ENCODE measurements around the gene ABHD3. TPM values are rescaled to one million over a fixed set of nuclear protein-coding genes. Genes with fewer than 3 reads are reported as not detected.

The ABHD3 gene
- total RNA-seq, 2 experiments from 2014 or later: 154 to 169 TPM

- Histone ChIP-seq H3K4me2 (ENCODE audit: low read length) (no peak overlapping the region), H3K9me2 (ENCODE audit: insufficient read depth, low read length) (no peaks in the 10 kb centered on the region), H4K20me1 (ENCODE audit: insufficient read depth, low read length) (peaks cover 5% of the 10 kb centered on the region; the same call in 1 of the 2 replicates), H2AFZ (ENCODE audit: low read length) (no peak overlapping the region), H3K27ac (ENCODE audit: low read depth, low read length, poor library complexity, severe bottlenecking) (no peak overlapping the region), H3K79me2 (ENCODE audit: insufficient read depth, low read depth, low read length) (peaks cover 80% of the 10 kb centered on the region; the same call in 1 of the 2 replicates), H3K9me3 (ENCODE audit: low read length) (peaks cover 23% of the 10 kb centered on the region; the same call in 1 of the 2 replicates), H3K4me1 (ENCODE audit: insufficient read depth, low read length, poor library complexity, severe bottlenecking) (peaks cover 15% of the 10 kb centered on the region), H3K4me3 (ENCODE audit: low read depth, low read length, poor library complexity, severe bottlenecking) (no peak overlapping the region), H3K36me3 (ENCODE audit: insufficient read depth, low read length) (peaks cover 100% of the 10 kb centered on the region)
- ChIA-PET POLR2A (interaction anchor here (0.6 to 1.4 kb wide), 3 partner anchors 8 to 128 kb away, joined by 3 to 4 read pairs (median 3); no protein-coding TSS in a partner anchor), CTCF (ENCODE audit: unreplicated experiment) (interaction anchor here (1.0 kb wide), 1 partner anchor 11 kb away, joined by 3 read pairs; the partner anchor contains the start of gene ABHD3)
- TF ChIP-seq EZH2phosphoT487 (IDR thresholded peaks at IDR 0.05; ENCODE audit: borderline replicate concordance, low read depth, low read length) (no peak), CTCF (conservative IDR thresholded peaks at IDR 0.05; ENCODE audit: low read length) (no peak)
- BruUV-seq (replicated peaks): no TSS peak
- no peak for DNase-seq (ENCODE audit: low spot score)
- intact Hi-C loops (cut with micrococcal nuclease; ENCODE audit: unreplicated experiment): no loop called here
These were observed 11.3 kb downstream of the ABHD3 start for GRCh38 chr18:21693322-21693721.

- Histone ChIP-seq H3K27ac (ENCODE audit: low read depth, low read length, poor library complexity, severe bottlenecking) (peak overlapping the region; percentile 3), H3K9me2 (ENCODE audit: insufficient read depth, low read length) (no peaks in the 10 kb centered on the region), H3K4me3 (ENCODE audit: low read depth, low read length, poor library complexity, severe bottlenecking) (no peak overlapping the region), H3K4me2 (ENCODE audit: low read length) (no peak overlapping the region), H3K9me3 (ENCODE audit: low read length) (peaks cover 23% of the 10 kb centered on the region; the same call in 1 of the 2 replicates), H2AFZ (ENCODE audit: low read length) (no peak overlapping the region), H3K36me3 (ENCODE audit: insufficient read depth, low read length) (peaks cover 98% of the 10 kb centered on the region), H3K79me2 (ENCODE audit: insufficient read depth, low read depth, low read length) (peaks cover 95% of the 10 kb centered on the region; the same call in 1 of the 2 replicates), H4K20me1 (ENCODE audit: insufficient read depth, low read length) (peaks cover 5% of the 10 kb centered on the region; the same call in 1 of the 2 replicates), H3K4me1 (ENCODE audit: insufficient read depth, low read length, poor library complexity, severe bottlenecking) (peaks cover 50% of the 10 kb centered on the region)
- BruUV-seq (replicated peaks): no TSS peak
- intact Hi-C loops (cut with micrococcal nuclease; ENCODE audit: unreplicated experiment): loop anchor here (5.0 kb wide), 2 partner anchors 53 to 72 kb away; partner anchors contain the start of gene MIB1
- no peak for DNase-seq (ENCODE audit: low spot score)
- ChIA-PET CTCF (ENCODE audit: unreplicated experiment) (no interaction called here), POLR2A (interaction anchor here (0.5 to 0.9 kb wide), 5 partner anchors 12 to 92 kb away, joined by 3 to 7 read pairs (median 3); no protein-coding TSS in a partner anchor)
- TF ChIP-seq EZH2phosphoT487 (IDR thresholded peaks at IDR 0.05; ENCODE audit: borderline replicate concordance, low read depth, low read length) (no peak), CTCF (conservative IDR thresholded peaks at IDR 0.05; ENCODE audit: low read length) (no peak)
These were observed 14.8 kb downstream of the ABHD3 start for GRCh38 chr18:21689736-21690135.
